ENCODE data around the gene NELL2. TPM values are rescaled to one million over a fixed set of nuclear protein-coding genes. Genes with fewer than 3 reads are reported as not detected.

Gene NELL2
- total RNA-seq, 1 experiment from 2014 or later: 0.80 TPM

DNA sequence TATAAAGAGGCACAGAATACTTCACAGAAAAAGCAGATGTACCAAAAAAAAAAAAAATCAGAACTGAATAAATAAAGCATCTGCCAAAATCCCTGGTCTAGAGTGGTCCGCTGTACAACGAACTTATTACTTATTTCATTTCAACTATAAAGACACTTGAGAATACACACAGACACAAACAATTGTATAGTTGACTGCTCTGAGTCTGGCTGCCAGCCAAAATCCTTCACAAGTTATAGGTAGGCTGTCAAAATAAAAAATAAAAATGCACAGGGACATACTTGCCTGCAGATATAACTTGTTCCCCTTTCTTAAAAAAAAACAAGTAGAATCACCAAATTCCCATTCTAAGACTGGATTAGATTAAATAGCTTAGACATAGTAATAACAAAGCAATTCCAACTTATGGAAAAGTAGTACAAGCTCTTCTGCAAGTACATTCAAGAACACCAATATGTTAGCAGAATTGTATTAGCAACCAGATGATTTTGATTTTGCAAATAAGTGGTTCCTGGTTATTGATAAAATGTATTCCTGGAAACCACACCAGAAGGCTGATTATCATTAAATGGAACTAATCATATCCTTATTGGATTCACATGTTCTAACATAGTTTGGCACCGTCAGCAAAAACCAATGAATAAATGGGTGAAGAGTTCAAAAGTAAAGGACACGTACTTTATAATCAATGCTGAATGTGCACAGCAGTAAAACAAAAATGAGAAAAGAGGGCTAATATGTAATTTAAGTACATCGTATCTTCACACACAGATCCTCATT lies 248.5 kb downstream of the NELL2 start:
- Histone ChIP-seq H3F3A (ENCODE audit: low read length, unreplicated experiment) (no peaks in the 10 kb centered on the region), H3K27ac (ENCODE audit: low read length) (no peak overlapping the region), H3K4me1 (ENCODE audit: insufficient read depth, low read length) (no peaks in the 10 kb centered on the region), H3K4me3 (ENCODE audit: low read length) (no peak overlapping the region), H3K4me2 (ENCODE audit: low read length) (no peak overlapping the region), H3K9me3 (ENCODE audit: low read length) (no peaks in the 10 kb centered on the region), H3K79me2 (ENCODE audit: low read length) (no peaks in the 10 kb centered on the region), H3K36me3 (ENCODE audit: low read depth, low read length) (no peaks in the 10 kb centered on the region), H3K9ac (ENCODE audit: low read length) (no peak overlapping the region), H2AFZ (ENCODE audit: low read length) (no peak overlapping the region), H4K20me1 (ENCODE audit: low read length) (no peaks in the 10 kb centered on the region), H3K27me3 (ENCODE audit: low read length) (peaks cover 23% of the 10 kb centered on the region), H3K9me2 (replicated peaks; ENCODE audit: low read length) (no peaks in the 10 kb centered on the region)
- ChIA-PET POLR2A (ENCODE audit: unreplicated experiment) (no interaction called here), CTCF (no interaction called here)
- no TSS peak for BruUV-seq (replicated peaks)
- TF ChIP-seq, protein P1, sequence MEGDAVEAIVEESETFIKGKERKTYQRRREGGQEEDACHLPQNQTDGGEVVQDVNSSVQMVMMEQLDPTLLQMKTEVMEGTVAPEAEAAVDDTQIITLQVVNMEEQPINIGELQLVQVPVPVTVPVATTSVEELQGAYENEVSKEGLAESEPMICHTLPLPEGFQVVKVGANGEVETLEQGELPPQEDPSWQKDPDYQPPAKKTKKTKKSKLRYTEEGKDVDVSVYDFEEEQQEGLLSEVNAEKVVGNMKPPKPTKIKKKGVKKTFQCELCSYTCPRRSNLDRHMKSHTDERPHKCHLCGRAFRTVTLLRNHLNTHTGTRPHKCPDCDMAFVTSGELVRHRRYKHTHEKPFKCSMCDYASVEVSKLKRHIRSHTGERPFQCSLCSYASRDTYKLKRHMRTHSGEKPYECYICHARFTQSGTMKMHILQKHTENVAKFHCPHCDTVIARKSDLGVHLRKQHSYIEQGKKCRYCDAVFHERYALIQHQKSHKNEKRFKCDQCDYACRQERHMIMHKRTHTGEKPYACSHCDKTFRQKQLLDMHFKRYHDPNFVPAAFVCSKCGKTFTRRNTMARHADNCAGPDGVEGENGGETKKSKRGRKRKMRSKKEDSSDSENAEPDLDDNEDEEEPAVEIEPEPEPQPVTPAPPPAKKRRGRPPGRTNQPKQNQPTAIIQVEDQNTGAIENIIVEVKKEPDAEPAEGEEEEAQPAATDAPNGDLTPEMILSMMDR (conservative IDR thresholded peaks at IDR 0.05; ENCODE audit: low read depth, low read length): no peak
- TF ChIP-seq EZH2phosphoT487 (IDR thresholded peaks at IDR 0.05; ENCODE audit: borderline replicate concordance, low read length): no peak
- no peak for TF ChIP-seq EZH2 (IDR thresholded peaks at IDR 0.05; ENCODE audit: low read length, unreplicated experiment)
- intact Hi-C loops (cut with micrococcal nuclease): no loop called here
- DNase-seq (no peak), ATAC-seq (no peak)

DNA sequence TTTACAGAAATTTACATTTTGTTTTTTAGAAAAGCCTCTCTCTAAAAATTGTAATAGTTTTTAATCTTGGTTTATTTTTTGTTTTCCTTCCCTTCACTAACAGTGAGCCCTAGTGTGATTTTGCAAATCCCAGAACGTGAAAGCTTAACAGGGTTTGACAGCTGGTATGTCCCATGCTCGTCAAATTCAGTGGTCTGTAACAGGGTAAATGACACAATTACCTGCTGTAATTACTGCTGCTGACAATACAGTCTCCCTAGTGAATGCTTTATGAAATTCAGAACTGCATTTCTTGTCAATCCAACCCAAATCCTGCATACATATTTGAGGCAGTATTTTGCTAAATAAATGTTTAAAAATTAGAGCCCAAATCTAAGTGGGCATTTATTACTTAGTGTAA lies 249.2 kb downstream of the NELL2 start:
- intact Hi-C loops (cut with micrococcal nuclease): no loop called here

DNA sequence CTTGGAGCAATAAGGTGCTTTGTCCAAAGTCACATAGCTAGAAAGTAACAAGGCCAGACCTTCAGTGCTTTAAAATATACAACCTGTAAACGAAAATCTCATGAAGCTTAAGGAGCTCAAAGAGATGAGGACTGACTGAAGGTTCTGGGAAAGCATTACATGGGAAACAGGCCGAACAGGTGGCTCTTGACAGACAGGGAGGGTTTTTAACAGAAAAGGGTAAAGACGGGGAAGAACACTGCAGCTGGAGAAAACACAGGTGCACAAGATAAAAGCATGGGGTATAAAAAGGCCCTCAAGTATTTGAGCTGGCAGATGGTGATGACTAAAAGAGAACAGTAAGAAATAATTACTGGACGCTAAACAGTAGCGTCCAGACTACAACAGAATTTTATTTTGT lies 257.2 kb downstream of the NELL2 start:
- Histone ChIP-seq H4K20me1 (ENCODE audit: low read length) (no peaks in the 10 kb centered on the region), H3K36me3 (ENCODE audit: low read depth, low read length) (no peaks in the 10 kb centered on the region), H3K4me3 (ENCODE audit: low read length) (no peak overlapping the region), H2AFZ (ENCODE audit: low read length) (no peak overlapping the region), H3K79me2 (ENCODE audit: low read length) (no peaks in the 10 kb centered on the region), H3F3A (ENCODE audit: low read length, unreplicated experiment) (no peaks in the 10 kb centered on the region), H3K9me3 (ENCODE audit: low read length) (no peaks in the 10 kb centered on the region), H3K9me2 (replicated peaks; ENCODE audit: low read length) (no peaks in the 10 kb centered on the region), H3K27ac (ENCODE audit: low read length) (no peak overlapping the region), H3K27me3 (ENCODE audit: low read length) (peaks cover 36% of the 10 kb centered on the region), H3K9ac (ENCODE audit: low read length) (no peak overlapping the region), H3K4me2 (ENCODE audit: low read length) (no peak overlapping the region), H3K4me1 (ENCODE audit: insufficient read depth, low read length) (no peaks in the 10 kb centered on the region)
- no peak for TF ChIP-seq EZH2phosphoT487 (IDR thresholded peaks at IDR 0.05; ENCODE audit: borderline replicate concordance, low read length)
- no peak for TF ChIP-seq EZH2 (IDR thresholded peaks at IDR 0.05; ENCODE audit: low read length, unreplicated experiment)
- TF ChIP-seq, protein P1 (conservative IDR thresholded peaks at IDR 0.05; ENCODE audit: low read depth, low read length): no peak
- BruUV-seq (replicated peaks): no TSS peak
- ATAC-seq (no peak), DNase-seq (no peak)
- intact Hi-C loops (cut with micrococcal nuclease): no loop called here
- ChIA-PET CTCF (no interaction called here), POLR2A (ENCODE audit: unreplicated experiment) (no interaction called here)

More for the DNA sequence above, 249.2 kb downstream of the NELL2 start:
- Histone ChIP-seq H2AFZ (ENCODE audit: low read length) (no peak overlapping the region), H3K4me3 (ENCODE audit: low read length) (no peak overlapping the region), H3K36me3 (ENCODE audit: low read depth, low read length) (no peaks in the 10 kb centered on the region), H3K9me2 (replicated peaks; ENCODE audit: low read length) (no peaks in the 10 kb centered on the region), H3K27me3 (ENCODE audit: low read length) (peaks cover 23% of the 10 kb centered on the region), H3K27ac (ENCODE audit: low read length) (no peak overlapping the region), H3K9ac (ENCODE audit: low read length) (no peak overlapping the region), H3F3A (ENCODE audit: low read length, unreplicated experiment) (no peaks in the 10 kb centered on the region), H3K4me1 (ENCODE audit: insufficient read depth, low read length) (no peaks in the 10 kb centered on the region), H3K9me3 (ENCODE audit: low read length) (no peaks in the 10 kb centered on the region), H3K79me2 (ENCODE audit: low read length) (no peaks in the 10 kb centered on the region), H4K20me1 (ENCODE audit: low read length) (no peaks in the 10 kb centered on the region), H3K4me2 (ENCODE audit: low read length) (no peak overlapping the region)
- ATAC-seq (no peak), DNase-seq (no peak)
- TF ChIP-seq EZH2phosphoT487 (IDR thresholded peaks at IDR 0.05; ENCODE audit: borderline replicate concordance, low read length) (no peak), EZH2 (IDR thresholded peaks at IDR 0.05; ENCODE audit: low read length, unreplicated experiment) (no peak)
- TF ChIP-seq, protein P1 (conservative IDR thresholded peaks at IDR 0.05; ENCODE audit: low read depth, low read length): no peak
- POLR2A ChIA-PET (ENCODE audit: unreplicated experiment): no interaction called here
- CTCF ChIA-PET: no interaction called here
- no TSS peak for BruUV-seq (replicated peaks)
